GM21576 (cell line): Measurements from ENCODE around the gene PIP5K1B.

Experiments
- ATAC-seq: cut with Tn5 transposase; IDR thresholded peaks from one replicate; pipeline ENCODE4 v1.9.1; 2021; ENCODE audit warnings: mild to moderate bottlenecking, moderate library complexity; ENCODE audit not compliant: unreplicated experiment

The PIP5K1B gene

DNA sequence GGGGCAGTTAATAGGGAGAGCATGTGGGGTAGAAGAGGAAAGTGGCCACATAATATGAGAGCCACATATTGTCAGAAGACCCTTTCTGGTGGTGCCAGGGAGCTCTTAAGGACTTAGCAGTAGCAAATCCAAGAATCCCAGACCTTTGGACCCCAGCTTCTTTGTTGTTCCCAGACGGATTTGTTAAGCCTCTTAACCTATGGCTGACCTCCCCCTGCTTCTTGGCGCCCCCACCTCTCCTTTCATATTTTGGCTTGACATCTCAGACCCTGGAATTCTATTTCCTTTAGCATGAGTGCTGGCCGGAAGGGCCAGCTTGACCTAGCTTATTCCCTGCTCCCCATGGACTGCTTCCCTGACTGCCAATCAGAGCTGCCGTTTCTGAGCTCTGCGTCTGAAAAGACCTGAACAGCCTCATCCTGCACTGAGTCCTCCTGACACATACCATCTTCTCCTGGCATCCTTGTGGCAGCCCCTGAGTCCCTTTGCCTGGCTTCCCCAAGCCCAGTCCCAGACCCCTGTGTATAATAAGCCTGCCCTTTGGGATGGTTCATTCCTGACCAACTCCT is 192.6 kb downstream of the PIP5K1B start:
- ATAC-seq: no peak

DNA sequence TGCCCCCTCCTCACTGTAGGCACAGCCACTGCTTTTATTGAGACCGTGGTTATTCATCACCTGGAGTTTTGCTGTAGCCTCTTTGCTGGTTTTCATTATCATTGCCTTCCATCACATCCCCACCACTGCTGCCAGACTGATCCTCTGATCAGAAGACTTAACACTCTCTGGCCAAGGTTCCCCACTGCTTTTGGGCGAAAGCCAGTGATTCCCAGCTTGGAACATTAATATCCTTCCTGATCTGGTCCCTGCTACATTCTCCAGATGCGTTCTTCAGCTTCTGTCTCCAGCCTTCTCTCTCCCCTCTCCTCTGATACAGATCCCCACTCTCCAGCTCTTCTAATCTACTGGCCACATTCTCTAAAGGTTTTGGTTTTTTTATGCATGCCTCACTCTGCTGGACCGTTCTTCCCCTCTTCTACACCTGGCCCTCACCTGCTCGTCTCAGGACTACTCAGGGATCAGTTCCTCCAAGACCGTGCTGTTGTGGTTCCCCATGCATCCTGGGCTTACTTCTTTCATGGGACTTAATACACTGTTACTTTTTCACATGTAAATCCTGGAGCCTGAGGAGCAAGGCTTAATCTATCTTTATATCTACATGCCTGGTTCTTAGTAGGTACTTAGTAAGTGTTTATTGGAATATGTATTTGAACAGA is 193.9 kb downstream of the PIP5K1B start:
- no peak for ATAC-seq

DNA sequence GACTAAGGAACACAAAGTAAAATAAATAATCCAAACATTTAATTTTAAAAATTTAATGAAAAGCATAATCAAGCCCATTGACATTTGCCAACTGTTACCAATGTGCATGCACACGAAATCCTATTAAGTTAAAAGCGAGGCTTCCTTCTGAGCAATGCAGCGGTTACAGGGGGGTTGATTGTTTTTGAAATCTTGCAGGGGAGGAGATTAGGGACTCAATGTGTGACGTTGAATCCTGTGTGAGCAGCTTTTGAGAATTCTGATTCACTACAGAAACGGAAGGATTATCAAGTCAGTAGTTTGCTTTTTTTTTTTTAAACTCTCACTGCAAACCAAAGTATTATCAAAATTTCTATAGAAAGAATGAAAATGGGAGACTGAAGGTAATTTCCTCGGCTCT is 199.4 kb downstream of the PIP5K1B start:
- ATAC-seq: no peak

DNA sequence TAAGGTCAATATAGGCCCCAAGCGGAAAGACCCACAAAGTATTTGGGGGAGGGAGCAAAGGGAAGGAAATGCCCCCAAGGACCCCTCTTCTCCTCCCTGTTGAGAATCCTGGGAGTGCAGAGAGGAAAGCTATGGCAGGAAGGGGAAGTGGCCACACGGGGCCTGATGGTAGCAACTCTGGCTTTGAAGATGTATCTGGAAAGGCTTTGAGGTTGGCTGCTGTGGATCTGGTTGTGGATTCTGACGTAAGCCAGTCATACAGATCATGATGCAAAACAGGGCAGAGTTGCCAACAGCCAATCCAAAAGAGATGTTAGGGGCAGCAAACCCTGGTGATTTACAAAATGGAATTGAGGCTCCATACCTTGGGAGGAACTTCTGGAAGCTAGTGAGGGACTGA is 200.1 kb downstream of the PIP5K1B start:
- no peak for ATAC-seq

GRCh38 chr9:68907910-68908309 is 202.9 kb downstream of the PIP5K1B start:
- no peak for ATAC-seq

GRCh38 chr9:68912561-68912960 is 207.5 kb downstream of the PIP5K1B start:
- no peak for ATAC-seq

GRCh38 chr9:68913054-68913453 is 208.0 kb downstream of the PIP5K1B start:
- ATAC-seq: no peak

- ATAC-seq: no peak
These were observed 209.7 kb downstream of the PIP5K1B start for GRCh38 chr9:68914751-68915150.

DNA sequence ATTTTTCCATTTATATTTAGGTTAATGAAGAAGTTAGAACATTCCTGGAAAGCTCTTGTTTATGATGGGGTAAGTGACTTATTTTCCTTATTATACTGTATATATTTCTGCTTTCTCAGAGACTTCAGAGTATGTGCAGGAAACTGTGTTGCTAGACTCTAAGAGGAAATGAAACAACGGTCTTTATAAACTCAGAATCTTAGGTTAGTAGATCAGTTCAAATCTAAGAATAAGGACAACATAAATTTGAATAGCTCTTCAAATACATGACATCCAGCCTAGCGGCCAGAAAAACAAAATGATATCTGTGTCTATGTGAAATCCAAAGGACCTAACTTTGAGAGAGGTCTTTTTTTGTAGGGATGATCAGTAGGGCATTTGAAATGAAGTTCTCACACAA is 214.6 kb downstream of the PIP5K1B start:
- peak; percentile 61 for ATAC-seq

DNA sequence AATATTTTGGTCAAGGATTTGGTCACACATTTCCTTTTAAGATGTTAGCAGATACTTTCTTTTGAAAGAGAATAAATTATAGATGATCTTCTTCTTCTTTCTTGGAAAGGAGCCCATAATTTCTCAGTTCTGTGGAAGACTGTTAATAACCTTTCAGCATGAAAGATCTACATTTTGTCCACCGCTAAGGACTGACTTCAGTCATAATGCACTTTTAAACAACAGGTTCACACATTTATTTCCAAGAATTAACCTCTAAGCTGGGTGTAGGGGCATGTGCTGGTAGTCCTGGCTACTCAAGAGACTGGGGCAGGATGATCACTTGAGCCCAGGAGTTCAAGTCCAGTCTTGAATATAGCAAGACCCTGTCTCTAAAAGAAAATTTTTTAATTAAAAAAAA is 215.9 kb downstream of the PIP5K1B start:
- no peak for ATAC-seq

DNA sequence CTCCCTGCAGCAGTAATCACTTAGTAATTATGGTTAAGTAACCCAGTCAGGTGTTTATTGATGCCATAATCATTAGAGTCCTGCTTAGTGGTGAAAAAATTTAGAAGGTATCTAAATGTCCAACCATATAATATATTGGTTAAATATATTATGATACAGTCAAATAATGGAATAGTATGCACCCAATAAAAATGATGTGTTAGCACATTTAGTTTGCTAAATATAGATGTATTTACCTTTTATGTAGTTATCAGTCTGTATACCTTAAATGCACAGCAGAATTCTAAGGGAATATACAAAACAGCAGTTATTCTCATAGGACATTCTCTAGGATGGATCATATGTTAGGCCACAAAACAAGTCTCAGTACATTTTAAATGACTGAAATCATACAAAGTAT is 218.4 kb downstream of the PIP5K1B start:
- ATAC-seq: no peak

DNA sequence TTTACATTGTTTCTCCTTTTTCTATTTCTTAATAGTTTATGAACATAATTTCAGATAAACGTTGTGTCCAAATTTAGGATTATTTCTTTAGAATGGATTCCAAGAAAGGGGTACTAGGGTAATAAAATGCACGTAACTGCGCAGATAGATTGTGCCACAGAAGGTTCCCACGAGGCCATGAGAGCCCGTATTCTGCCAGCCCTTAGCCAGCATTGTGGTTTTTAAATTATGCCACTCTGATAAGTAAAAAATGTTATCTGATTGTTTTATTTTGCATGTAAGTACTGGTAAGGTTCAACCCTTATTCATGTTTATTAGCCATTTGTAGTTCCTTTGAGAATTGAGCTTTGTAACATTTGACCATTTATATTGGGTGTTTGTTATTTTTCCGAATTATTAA is 220.1 kb downstream of the PIP5K1B start:
- ATAC-seq: no peak

DNA sequence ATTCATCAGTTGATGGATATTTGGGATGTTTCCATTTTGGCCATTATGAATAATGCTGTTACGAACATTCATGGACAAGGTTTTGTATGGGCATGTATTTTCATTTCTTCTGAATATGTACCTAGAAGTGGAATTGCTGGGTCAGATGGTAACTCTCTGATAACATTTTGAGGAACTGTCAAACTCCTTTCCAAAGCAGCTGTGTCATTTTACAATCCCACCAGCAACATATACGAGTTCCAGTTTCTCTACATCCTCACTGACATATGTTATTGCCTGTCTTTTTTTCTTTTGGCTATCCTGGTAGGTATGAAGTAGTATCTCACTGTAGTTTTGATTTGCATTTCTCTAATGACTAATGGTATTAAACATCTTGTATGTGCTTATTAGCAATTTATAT is 222.1 kb downstream of the PIP5K1B start:
- no peak for ATAC-seq

DNA sequence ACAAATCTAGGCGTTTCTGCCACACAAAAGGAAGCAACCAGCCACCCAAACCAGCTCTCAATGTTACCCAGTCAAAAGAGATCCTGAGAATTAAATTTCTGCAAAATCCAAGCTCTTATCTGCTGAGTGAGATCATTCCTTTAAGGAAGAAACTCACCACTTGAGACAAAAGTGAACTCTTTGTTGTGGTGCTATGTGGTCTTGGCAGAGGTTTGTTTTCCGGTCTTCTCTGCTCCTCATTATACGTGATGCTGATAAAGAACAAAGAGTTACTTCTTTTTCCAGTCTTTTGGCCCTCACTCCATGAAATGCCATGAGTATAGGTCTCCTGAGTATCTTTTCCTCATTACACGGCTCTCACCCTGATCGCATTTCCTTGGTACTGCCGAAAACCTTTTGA is 226.8 kb downstream of the PIP5K1B start:
- no peak for ATAC-seq

DNA sequence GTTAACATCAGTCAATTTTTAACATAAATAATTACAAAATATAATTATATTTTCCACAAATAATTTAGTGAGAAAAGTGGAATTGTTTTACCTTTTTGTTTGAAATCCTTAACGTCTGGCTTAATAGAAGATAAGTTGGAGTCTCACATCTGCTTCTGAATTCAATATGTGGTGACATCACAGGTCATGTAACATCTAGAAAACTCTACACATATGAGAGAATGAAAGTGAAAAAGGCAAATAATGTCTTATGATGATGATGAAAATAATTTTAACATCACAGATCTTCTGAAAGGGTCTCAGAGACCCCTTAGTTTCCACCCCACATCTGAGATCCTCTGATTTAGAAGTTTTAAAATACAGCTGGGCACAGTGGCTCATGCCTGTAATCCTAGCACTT is 227.4 kb downstream of the PIP5K1B start:
- no peak for ATAC-seq

- peak; percentile 97 for ATAC-seq
These were observed 228.6 kb downstream of the PIP5K1B start for GRCh38 chr9:68933434-68934328.

GRCh38 chr9:68934329-68934644 is 229.2 kb downstream of the PIP5K1B start:
- ATAC-seq: no peak

- no peak for ATAC-seq
These were observed 235.5 kb downstream of the PIP5K1B start for GRCh38 chr9:68940573-68940972.

DNA sequence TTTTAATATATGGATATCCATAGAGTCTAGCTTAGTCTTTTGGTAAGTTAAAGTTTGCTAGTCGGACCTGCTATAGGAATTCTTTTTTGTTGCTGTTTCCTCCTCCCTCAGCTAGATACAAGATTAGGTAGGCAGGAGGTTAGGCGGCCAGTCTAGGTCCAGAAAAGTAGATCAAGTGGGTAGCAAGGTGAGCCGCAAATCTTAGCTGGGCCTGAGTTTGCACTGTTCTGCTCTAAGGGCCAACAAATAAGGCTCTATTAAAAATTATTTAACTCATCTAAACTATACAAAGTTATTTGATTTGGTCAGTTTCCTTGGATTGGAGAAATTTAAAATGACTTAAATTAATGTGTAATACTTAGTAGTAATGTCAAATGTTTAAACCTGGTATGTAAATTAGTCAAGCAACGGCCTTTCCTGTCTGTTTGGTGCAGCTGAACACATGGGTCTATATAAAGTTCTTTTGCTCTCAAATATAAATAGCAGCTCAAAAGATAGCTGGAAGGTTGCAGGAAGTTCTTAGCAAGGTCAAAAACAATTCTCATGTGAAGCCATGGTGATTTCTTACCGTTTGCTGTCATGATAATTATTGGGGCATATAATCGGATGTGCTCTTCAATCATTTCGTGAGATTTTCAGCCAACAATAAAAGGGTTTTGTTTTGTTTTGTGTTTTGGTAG is 236.9 kb downstream of the PIP5K1B start:
- ATAC-seq: no peak

- ATAC-seq: no peak
These were observed 237.8 kb downstream of the PIP5K1B start for GRCh38 chr9:68942790-68943189.

DNA sequence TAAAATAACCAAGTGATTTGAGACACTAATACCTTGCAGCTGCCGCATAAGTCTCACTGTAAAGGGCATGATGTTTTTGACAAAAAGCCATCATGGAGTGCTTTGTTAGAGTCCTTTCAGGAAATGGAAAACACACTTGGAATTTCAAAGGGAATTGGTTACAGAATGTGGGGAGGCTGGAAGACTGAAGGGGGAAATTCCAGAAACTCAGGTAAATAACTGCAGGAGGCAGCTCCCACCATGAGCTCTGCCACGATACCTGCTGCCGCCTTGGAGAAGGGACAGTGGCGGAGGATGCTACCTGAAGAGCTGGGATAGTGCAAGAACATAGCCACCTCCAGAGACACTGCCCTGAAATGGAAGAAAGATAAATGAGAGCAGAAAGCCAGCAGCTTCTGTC is 242.0 kb downstream of the PIP5K1B start:
- ATAC-seq: no peak
